Measurements from ENCODE around the gene PARD3.

DNA sequence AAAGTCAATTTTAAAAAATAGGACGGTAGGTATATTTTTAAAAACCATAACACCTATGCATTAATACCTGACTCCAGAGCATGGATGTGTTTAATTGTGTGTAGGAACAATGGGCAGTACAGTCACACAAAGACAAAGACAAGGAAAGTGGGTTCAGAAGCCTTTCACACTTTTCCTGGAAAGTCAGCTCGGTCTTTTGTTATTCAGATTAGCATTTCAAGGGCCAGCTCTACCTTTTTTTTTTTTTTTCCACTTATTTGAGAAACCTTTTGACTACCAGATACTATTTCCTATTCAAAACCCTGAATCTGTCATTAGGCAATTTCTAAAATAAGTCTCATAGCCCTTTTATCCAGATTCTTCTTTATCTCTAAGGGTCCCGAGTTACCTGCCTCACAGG, 401.9 kb downstream of the PARD3 start:
- no peak for TF ChIP-seq POLR2AphosphoS5 (IDR thresholded peaks at IDR 0.05; ENCODE audit: low read depth, low read length)
- no peak for TF ChIP-seq SIN3A (IDR thresholded peaks at IDR 0.05; ENCODE audit: borderline replicate concordance, insufficient read depth, low read length)
- no peak for TF ChIP-seq TAF1 (IDR thresholded peaks at IDR 0.05; ENCODE audit: borderline replicate concordance, insufficient read depth, low read length)
- TF ChIP-seq, protein P1, sequence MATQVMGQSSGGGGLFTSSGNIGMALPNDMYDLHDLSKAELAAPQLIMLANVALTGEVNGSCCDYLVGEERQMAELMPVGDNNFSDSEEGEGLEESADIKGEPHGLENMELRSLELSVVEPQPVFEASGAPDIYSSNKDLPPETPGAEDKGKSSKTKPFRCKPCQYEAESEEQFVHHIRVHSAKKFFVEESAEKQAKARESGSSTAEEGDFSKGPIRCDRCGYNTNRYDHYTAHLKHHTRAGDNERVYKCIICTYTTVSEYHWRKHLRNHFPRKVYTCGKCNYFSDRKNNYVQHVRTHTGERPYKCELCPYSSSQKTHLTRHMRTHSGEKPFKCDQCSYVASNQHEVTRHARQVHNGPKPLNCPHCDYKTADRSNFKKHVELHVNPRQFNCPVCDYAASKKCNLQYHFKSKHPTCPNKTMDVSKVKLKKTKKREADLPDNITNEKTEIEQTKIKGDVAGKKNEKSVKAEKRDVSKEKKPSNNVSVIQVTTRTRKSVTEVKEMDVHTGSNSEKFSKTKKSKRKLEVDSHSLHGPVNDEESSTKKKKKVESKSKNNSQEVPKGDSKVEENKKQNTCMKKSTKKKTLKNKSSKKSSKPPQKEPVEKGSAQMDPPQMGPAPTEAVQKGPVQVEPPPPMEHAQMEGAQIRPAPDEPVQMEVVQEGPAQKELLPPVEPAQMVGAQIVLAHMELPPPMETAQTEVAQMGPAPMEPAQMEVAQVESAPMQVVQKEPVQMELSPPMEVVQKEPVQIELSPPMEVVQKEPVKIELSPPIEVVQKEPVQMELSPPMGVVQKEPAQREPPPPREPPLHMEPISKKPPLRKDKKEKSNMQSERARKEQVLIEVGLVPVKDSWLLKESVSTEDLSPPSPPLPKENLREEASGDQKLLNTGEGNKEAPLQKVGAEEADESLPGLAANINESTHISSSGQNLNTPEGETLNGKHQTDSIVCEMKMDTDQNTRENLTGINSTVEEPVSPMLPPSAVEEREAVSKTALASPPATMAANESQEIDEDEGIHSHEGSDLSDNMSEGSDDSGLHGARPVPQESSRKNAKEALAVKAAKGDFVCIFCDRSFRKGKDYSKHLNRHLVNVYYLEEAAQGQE (IDR thresholded peaks at IDR 0.05; ENCODE audit: insufficient read depth in 1 of 2, low read depth in 2 of 2, low read length in 2 of 2), result no peak
